Uterus (tissue), 4 donors: ENCODE measurements around the gene PAX2. TPM values are rescaled to one million over a fixed set of nuclear protein-coding genes. Genes with fewer than 3 reads are reported as not detected.

Experiments
- DNase-seq, 2 donors: peaks; one replicate each; pipeline ENCODE4 v3.0.0-alpha.2; 2019 to 2020
- H3K27ac ChIP-seq, 2 donors: fragments of 200-600 bp; sonication (generic); 1 replicate in 1 of 2; 2 replicates in 1 of 2; pipeline ENCODE4 v1.5.1; 2016 to 2018
- H3K27me3 ChIP-seq, 2 donors: fragments of 200-600 bp; sonication (generic); one replicate each; pipeline ENCODE4 v1.5.1; 2018 to 2019; ENCODE audit warnings: control low read depth in 1 of 2
- H3K36me3 ChIP-seq, 2 donors: fragments of 200-600 bp; sonication (generic); one replicate each; pipeline ENCODE4 v1.5.1; 2019; ENCODE audit warnings: control low read depth in 1 of 2
- H3K4me1 ChIP-seq, 2 donors: fragments of 200-600 bp; sonication (generic); one replicate each; pipeline ENCODE4 v1.5.1; 2018 to 2019; ENCODE audit warnings: control low read depth in 1 of 2
- H3K4me3 ChIP-seq, 2 donors: fragments of 200-600 bp; sonication (generic); 1 replicate in 1 of 2; 2 replicates in 1 of 2; pipeline ENCODE4 v1.5.1; 2018 to 2019; ENCODE audit warnings: mild to moderate bottlenecking in 1 of 2
- H3K9me3 ChIP-seq, 2 donors: fragments of 200-600 bp; sonication (generic); one replicate each; pipeline ENCODE4 v1.5.1; 2019; ENCODE audit warnings: control low read depth in 1 of 2
- CTCF ChIP-seq, 4 experiments: fragments of 200-600 bp in 2 of 4; fragments of 450-650 bp in 2 of 4; sonication (generic) in 2 of 4; IDR thresholded peaks; one replicate each; pipeline ENCODE4 v1.5.1; 2016 to 2019; ENCODE audit warnings: antibody characterized with exemption in 4 of 4, mild to moderate bottlenecking in 2 of 4, moderate library complexity in 1 of 4
- POLR2A ChIP-seq, 2 donors: fragments of 450-650 bp; IDR thresholded peaks; one replicate each; pipeline ENCODE4 v1.6.1; 2016; ENCODE audit warnings: antibody characterized with exemption in 2 of 2, mild to moderate bottlenecking in 1 of 2, moderate library complexity in 1 of 2
- intact Hi-C: fragments of 100-400 bp; cut with DNase I; formaldehyde crosslinking; loops from one replicate; pipeline ENCODE4 v1.15.1; 2023; ENCODE audit warnings: low total_unique reads
- total RNA-seq, 4 donors: library from RNA; depleted of rRNA in 3 of 4; stranded (reverse); fragments of >200 nt in 3 of 4; gene quantifications; one replicate each; pipeline versions ENCODE4 v1.1.0 to v1.2.4, GENCODE V29; 2014 to 2023
- donor health status: DM: yes; HTN: yes; CAD: no.

PAX2 gene
- total RNA-seq, 4 donors from 2014 or later = 0.64 to 39.7 (median 21.3) TPM; not detected in 1

- intact Hi-C loops = no loop called here
- Histone ChIP-seq H3K36me3 (no peaks in the 10 kb centered on the region), H3K9me3 (no peaks in the 10 kb centered on the region), H3K4me1 (peaks cover 0 to 34% of the 10 kb centered on the region in 2 donors), H3K4me3 (peak overlapping the region in 1 of 2 donors; percentile 18), H3K27ac (no peak overlapping the region), H3K27me3 (peaks cover 22 to 90% of the 10 kb centered on the region in 2 donors)
- no peak for DNase-seq
- TF ChIP-seq CTCF (IDR thresholded peaks at IDR 0.05) = no peak
- TF ChIP-seq POLR2A (IDR thresholded peaks at IDR 0.05) = no peak
Observed at GRCh38 chr10:100745882-100746783, 751 bp downstream of the PAX2 start.

GRCh38 chr10:100746784-100747455 lies 1.5 kb downstream of the PAX2 start:
- H3K4me3 ChIP-seq = no peak overlapping the region
- peaks cover 0 to 34% of the 10 kb centered on the region in 2 donors for H3K4me1 ChIP-seq
- intact Hi-C loops = no loop called here
- peaks cover 22 to 90% of the 10 kb centered on the region in 2 donors for H3K27me3 ChIP-seq
- no peak overlapping the region for H3K27ac ChIP-seq
- H3K36me3 ChIP-seq = no peaks in the 10 kb centered on the region
- H3K9me3 ChIP-seq = no peaks in the 10 kb centered on the region
- no peak for DNase-seq
- TF ChIP-seq POLR2A (IDR thresholded peaks at IDR 0.05) (no peak), CTCF (IDR thresholded peaks at IDR 0.05) (no peak)

GRCh38 chr10:100747456-100748230 lies 2.3 kb downstream of the PAX2 start:
- Histone ChIP-seq H3K36me3 (no peaks in the 10 kb centered on the region), H3K9me3 (no peaks in the 10 kb centered on the region), H3K4me3 (no peak overlapping the region), H3K27ac (no peak overlapping the region), H3K27me3 (peaks cover 22 to 84% of the 10 kb centered on the region in 2 donors), H3K4me1 (peaks cover 0 to 34% of the 10 kb centered on the region in 2 donors)
- DNase-seq = no peak
- TF ChIP-seq POLR2A (IDR thresholded peaks at IDR 0.05) (no peak), CTCF (IDR thresholded peaks at IDR 0.05) (no peak)
- intact Hi-C loops = no loop called here

- H3K4me1 ChIP-seq = peaks cover 0 to 34% of the 10 kb centered on the region in 2 donors
- TF ChIP-seq CTCF (IDR thresholded peaks at IDR 0.05) = no peak
- no peak for TF ChIP-seq POLR2A (IDR thresholded peaks at IDR 0.05)
- H3K4me3 ChIP-seq = no peak overlapping the region
- H3K27me3 ChIP-seq = peaks cover 22 to 76% of the 10 kb centered on the region in 2 donors
- intact Hi-C loops = no loop called here
- no peaks in the 10 kb centered on the region for H3K36me3 ChIP-seq
- H3K27ac ChIP-seq = no peak overlapping the region
- no peak for DNase-seq
- H3K9me3 ChIP-seq = no peaks in the 10 kb centered on the region
Observed at GRCh38 chr10:100748231-100749058, 3.1 kb downstream of the PAX2 start.
